Adrenal gland (tissue), 12 donors: Measurements from ENCODE around the gene CDHR3. TPM values are rescaled to one million over a fixed set of nuclear protein-coding genes. Genes with fewer than 3 reads are reported as not detected.

Experiments
- DNase-seq, 7 donors: peaks; one replicate each; pipeline ENCODE4 v3.0.0-alpha.2; 2019 to 2020
- H3K27ac ChIP-seq, 5 donors: fragments of 200-600 bp; sonication (generic) in 4 of 5; 1 replicate in 3 of 5; 2 replicates in 2 of 5; pipeline versions ENCODE4 v1.5.1 to v1.8.0; 2016 to 2020; ENCODE audit warnings: mild to moderate bottlenecking in 1 of 5
- H3K27me3 ChIP-seq: fragments of 200-600 bp; 2 replicates; pipeline ENCODE4 v1.8.0; 2021
- H3K36me3 ChIP-seq, 2 donors: fragments of 200-600 bp; replicated peaks in 1 of 2; 1 replicate in 1 of 2; 2 replicates in 1 of 2; pipeline versions ENCODE4 v1.5.1 to v1.8.0; 2018 to 2022
- H3K4me1 ChIP-seq, 2 donors: fragments of 200-600 bp; replicated peaks in 1 of 2; 1 replicate in 1 of 2; 2 replicates in 1 of 2; pipeline versions ENCODE4 v1.5.1 to v1.8.0; 2018 to 2021
- H3K4me3 ChIP-seq, 4 donors: fragments of 200-600 bp; sonication (generic) in 3 of 4; one replicate each; pipeline ENCODE4 v1.5.1; 2016 to 2018
- H3K9me3 ChIP-seq, 3 donors: fragments of 200-600 bp; sonication (generic) in 1 of 3; replicated peaks in 1 of 3; 1 replicate in 2 of 3; 2 replicates in 1 of 3; pipeline versions ENCODE4 v1.5.1 to v1.8.0; 2016 to 2021
- CTCF ChIP-seq, 6 experiments: fragments of 450-650 bp in 4 of 6; fragments of 200-600 bp in 2 of 6; sonication (generic) in 1 of 6; IDR thresholded peaks; 1 replicate in 5 of 6; 2 replicates in 1 of 6; pipeline versions ENCODE4 v1.5.1 to v1.8.0; 2016 to 2021; ENCODE audit warnings: antibody characterized with exemption in 6 of 6, mild to moderate bottlenecking in 2 of 6, moderate library complexity in 1 of 6
- POLR2A ChIP-seq, 2 donors: fragments of 450-650 bp; IDR thresholded peaks; one replicate each; pipeline ENCODE4 v1.6.1; 2017; ENCODE audit warnings: antibody characterized with exemption in 2 of 2, mild to moderate bottlenecking in 2 of 2, moderate library complexity in 1 of 2
- WGBS, 4 donors: extraction: QIAGEN DNeasy Blood & Tissue Kit in 2 of 4; methylation state at CpG; one replicate each; pipeline versions ENCODE4 v1.1.5 to v1.1.7; 2013 to 2017; 5-methylcytosine and 5-hydroxymethylcytosine counted together
- intact Hi-C, 2 donors: fragments of 100-400 bp; cut with DNase I; formaldehyde crosslinking; loops; one replicate each; pipeline versions ENCODE4 v1.14.1 to v1.15.0; 2022 to 2023
- polyA plus RNA-seq, 3 donors: library from polyadenylated mRNA; stranded (reverse); fragments of 200-250 nt in 2 of 3; fragments of 350-450 nt in 1 of 3; fragmentation: Illumina TruSeq in 1 of 3; extraction: RNeasy Lipid Tissue Mini Kit (QIAGEN cat#74804) in 1 of 3; gene quantifications; one replicate each; pipeline ENCODE4 v1.2.3, GENCODE V29; 2013 to 2014
- total RNA-seq, 9 donors: library from RNA; depleted of rRNA in 4 of 9; stranded (reverse); fragments of >200 nt in 4 of 9; fragments of 120-200 nt in 1 of 9; fragmentation: NEBNext Ultra II Directional in 1 of 9; extraction: Animal tissue kit (Norgen Biotek cat#: 25700) in 1 of 9; gene quantifications; one replicate each; pipeline versions ENCODE4 v1.1.0 to v1.2.4, GENCODE V29; 2013 to 2023
- donor health status: healthy with polysubstance abuse.
- donor health status: Bipolar disorder and iron deficiency.
- donor health status: DM: yes; HTN: yes; CAD: no.
- donor health status: DM: no; HTN: no; CAD: no.
- donor health status: DM: no; HTN: no; CAD: no.
- donor health status: DM: yes; HTN: yes; CAD: no.

The CDHR3 gene
- total and polyA plus RNA-seq, 12 donors, result 0.66 to 5.0 (median 2.3) TPM

GRCh38 chr7:105985229-105985628 is 22.2 kb downstream of the CDHR3 start:
- Histone ChIP-seq H3K36me3 (no peaks in the 10 kb centered on the region), H3K4me3 (no peak overlapping the region), H3K27ac (no peak overlapping the region), H3K27me3 (no peaks in the 10 kb centered on the region), H3K9me3 (no peaks in the 10 kb centered on the region), H3K4me1 (no peaks in the 10 kb centered on the region)
- no peak for DNase-seq
- TF ChIP-seq POLR2A (IDR thresholded peaks at IDR 0.05), result no peak
- intact Hi-C loops, result no loop called here
- WGBS, 4 donors, result 56 to 86% (median 71%) methylated on average over 4 of the region's 4 CpGs

GRCh38 chr7:105985672-105986215 is 22.7 kb downstream of the CDHR3 start:
- H3K4me1 ChIP-seq, result peaks cover 0 to 5% of the 10 kb centered on the region in 2 donors
- TF ChIP-seq POLR2A (IDR thresholded peaks at IDR 0.05), result no peak
- no peak for TF ChIP-seq CTCF (IDR thresholded peaks at IDR 0.05)
- intact Hi-C loops, result no loop called here
- H3K4me3 ChIP-seq, result no peak overlapping the region
- H3K27me3 ChIP-seq, result no peaks in the 10 kb centered on the region
- DNase-seq, result no peak
- no peaks in the 10 kb centered on the region for H3K9me3 ChIP-seq
- H3K36me3 ChIP-seq, result no peaks in the 10 kb centered on the region
- no peak overlapping the region for H3K27ac ChIP-seq
- 77 to 95% (median 86%) methylated on average over 2 of the region's 2 CpGs for WGBS, 4 donors

- H3K4me1 ChIP-seq, result peaks cover 0 to 11% of the 10 kb centered on the region in 2 donors
- H3K27ac ChIP-seq, result no peak overlapping the region
- H3K27me3 ChIP-seq, result no peaks in the 10 kb centered on the region
- WGBS, 4 donors, result 88 to 91% (median 89%) methylated on average over 2 of the region's 2 CpGs
- TF ChIP-seq CTCF (IDR thresholded peaks at IDR 0.05) (no peak), POLR2A (IDR thresholded peaks at IDR 0.05) (no peak)
- no peak for DNase-seq
- intact Hi-C loops, result no loop called here
- H3K36me3 ChIP-seq, result no peaks in the 10 kb centered on the region
- H3K9me3 ChIP-seq, result no peaks in the 10 kb centered on the region
- H3K4me3 ChIP-seq, result no peak overlapping the region
Observed at GRCh38 chr7:105987046-105987445, 24.0 kb downstream of the CDHR3 start.

- Histone ChIP-seq H3K36me3 (no peaks in the 10 kb centered on the region), H3K4me1 (peaks cover 0 to 11% of the 10 kb centered on the region in 2 donors), H3K27ac (no peak overlapping the region), H3K4me3 (no peak overlapping the region), H3K9me3 (no peaks in the 10 kb centered on the region), H3K27me3 (no peaks in the 10 kb centered on the region)
- no peak for DNase-seq
- intact Hi-C loops, result no loop called here
- 60 to 82% (median 74%) methylated on average over 3 of the region's 3 CpGs for WGBS, 4 donors
- no peak for TF ChIP-seq POLR2A (IDR thresholded peaks at IDR 0.05)
- no peak for TF ChIP-seq CTCF (IDR thresholded peaks at IDR 0.05)
Observed at GRCh38 chr7:105988276-105988675, 25.2 kb downstream of the CDHR3 start.

- H3K27ac ChIP-seq, result no peak overlapping the region
- intact Hi-C loops, result no loop called here
Observed at GRCh38 chr7:105989191-105989590, 26.1 kb downstream of the CDHR3 start.

More at GRCh38 chr7:105989191-105989590, 26.1 kb downstream of the CDHR3 start:
- TF ChIP-seq CTCF (IDR thresholded peaks at IDR 0.05) (no peak), POLR2A (IDR thresholded peaks at IDR 0.05) (no peak)
- Histone ChIP-seq H3K9me3 (no peaks in the 10 kb centered on the region), H3K36me3 (no peaks in the 10 kb centered on the region), H3K4me1 (peaks cover 0 to 11% of the 10 kb centered on the region in 2 donors), H3K4me3 (no peak overlapping the region), H3K27me3 (no peaks in the 10 kb centered on the region)
- 43 to 100% (median 79%) methylated on average over 2 of the region's 2 CpGs for WGBS, 4 donors
- DNase-seq, result no peak
